Stimulated activated CD8-positive, alpha-beta memory T cell treated with anti-CD3 and anti-CD28 coated beads, Interleukin-12 subunit alpha, Interleukin-12 subunit beta, amount 100 ng/mL, for 24 hours (primary cell): ENCODE measurements around the gene FOXO6.
"Not testable (repeated sequence)": the region's sequence is repeated elsewhere in the genome, so short reads cannot be mapped to it uniquely, and the experiment has no call there.

ENCODE experiments used
- DNase-seq: peaks from one replicate; pipeline ENCODE4 v3.0.0-alpha.2; 2020; ENCODE audit errors: extremely low read depth

Gene FOXO6

DNA sequence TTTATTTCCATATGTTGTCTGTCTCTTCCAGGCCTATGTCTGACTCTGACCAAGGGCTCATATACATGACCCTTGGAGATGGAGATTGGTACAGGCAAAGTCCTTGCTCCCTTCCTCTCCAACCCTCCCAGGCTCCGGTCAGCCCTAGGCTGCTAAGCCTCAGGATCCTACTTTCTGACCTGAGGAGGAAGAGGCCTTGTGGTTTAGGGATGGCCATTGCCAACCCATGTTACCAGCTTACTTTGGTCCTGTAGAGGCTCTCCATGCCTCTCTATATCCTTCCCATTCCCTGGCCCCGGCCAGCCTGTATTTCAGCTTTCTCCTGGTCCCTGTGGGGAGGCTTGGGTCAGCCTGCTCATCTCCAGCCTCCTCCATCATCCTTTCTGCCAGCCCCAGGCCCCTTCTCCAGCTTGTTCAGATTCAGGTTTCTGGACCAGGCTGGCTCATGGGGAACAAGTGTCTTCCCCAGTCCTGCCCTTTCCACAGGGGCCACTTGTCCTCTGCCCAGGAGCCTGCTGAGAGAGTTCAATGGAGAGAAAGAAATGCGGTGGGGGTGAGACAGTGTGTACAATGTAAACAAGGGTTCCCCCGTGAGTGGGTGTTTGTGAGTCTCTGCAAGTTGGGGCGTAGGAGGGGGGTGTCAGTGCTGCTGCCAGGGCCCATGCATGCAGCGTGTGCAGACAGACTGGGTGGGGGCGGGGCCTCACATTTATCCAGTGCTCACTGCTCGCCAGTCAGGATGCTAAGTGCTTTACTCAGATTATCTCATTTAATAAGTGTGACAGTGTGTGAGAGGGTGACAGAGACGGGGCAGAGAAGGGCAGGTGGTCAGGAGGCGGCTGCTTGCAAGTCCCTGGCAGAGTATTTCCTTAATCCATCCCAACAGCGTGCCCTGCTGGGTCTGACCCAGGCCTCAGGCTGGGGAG lies 31.3 kb upstream of the FOXO6 start:
- DNase-seq = no peak

DNA sequence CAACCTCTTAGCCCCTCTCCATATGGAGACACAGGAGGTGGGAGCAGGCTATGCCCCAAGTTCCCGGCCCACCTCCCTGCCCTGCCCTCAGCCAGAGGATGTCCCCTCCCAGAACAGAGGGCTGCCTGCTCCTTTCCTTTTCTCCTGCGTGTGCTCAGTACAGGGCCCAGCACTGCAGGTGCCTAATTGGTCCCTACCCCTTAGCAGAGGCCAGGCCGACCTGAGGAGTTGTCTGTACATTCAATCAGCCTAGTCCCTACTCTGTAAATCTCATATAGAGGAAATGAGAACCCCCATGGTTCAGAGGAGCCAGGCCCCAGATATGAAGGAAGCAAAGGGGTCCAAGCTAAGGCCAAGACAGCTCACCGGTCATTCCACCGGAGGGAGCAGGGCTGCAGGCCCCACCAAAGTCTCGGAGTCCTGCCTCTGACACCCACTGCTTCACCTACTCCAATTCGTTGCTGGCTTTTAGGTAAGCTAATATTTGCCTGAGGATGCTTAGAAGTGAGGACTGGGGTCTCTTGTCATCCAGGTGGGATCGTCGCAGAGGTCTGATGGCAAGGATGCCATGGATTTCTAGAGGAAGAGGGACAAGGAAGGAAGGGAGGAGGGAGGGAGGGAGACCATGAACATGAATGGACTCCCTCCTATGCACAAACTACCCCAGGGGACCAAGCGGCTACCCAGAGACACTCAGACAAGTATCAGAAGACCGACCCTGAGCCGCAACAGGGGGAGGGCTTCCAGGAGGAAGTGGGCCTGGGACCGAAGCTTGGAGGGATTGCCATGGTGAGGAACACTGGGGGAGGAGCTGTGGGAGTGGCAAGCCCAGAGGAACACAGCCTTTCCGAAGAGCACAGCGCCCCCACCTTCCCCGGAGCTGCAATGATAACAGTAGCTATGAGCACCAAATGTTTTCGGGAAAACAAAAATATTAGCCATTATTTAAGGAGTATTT lies 30.4 kb upstream of the FOXO6 start:
- DNase-seq = no peak

DNA sequence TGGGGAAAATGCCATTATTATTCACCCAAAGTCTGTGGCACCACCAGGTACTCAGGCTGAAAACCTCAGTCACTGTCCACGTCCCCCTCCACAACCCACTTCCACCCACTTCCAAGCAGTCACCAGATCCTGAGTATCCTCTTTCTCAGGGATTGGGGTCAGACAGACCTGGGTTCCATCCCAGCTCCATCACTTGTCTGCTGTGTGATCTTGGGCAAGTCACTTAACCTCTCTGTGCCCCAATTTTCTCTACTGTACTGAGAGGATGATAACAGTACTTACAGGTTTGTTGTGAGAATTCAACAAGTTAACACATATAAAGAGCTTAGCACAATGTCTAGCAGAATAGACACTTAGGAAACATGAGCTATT lies 29.7 kb upstream of the FOXO6 start:
- no peak for DNase-seq

DNA sequence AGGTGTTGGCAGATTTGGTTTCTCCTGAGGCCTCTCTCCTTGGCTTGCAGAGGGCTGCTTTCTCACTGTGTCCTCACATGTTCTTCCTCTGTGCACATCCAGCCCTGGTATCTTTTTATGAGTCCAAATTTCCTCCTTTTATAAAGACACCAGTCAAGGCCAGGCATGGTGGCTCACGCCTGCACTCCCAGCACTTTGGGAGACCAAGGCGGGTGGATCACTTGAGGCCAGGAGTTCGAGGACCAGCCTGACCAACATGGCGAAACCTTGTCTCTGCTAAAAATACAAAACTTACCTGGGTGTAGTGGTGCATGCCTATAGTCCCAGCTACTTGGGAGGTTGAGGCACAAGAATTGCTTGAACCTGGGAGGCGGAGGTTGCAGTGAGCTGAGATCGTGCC lies 29.1 kb upstream of the FOXO6 start:
- not testable (repeated sequence) for DNase-seq

GRCh38 chr1:41333146-41333784 lies 28.0 kb upstream of the FOXO6 start:
- DNase-seq = peak; percentile 11

DNA sequence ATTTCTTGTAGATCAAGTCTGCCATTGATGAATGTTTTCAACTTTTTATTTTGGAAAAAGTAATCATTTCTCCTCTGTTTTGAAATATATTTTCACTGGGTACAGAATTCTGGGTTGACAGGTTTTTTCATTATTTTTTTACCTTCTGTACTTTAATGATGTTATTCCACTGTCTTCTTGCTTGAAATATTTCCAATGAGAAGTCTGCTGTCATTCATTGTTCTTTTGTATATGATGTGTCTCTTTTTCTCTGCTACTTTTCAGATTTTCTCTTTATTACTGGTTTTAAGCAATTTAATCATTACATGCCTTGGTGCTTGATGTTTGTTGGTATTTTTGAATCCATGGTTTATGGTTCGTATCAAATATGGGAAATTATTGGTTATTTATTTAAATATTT lies 22.4 kb upstream of the FOXO6 start:
- no peak for DNase-seq

- DNase-seq = no peak
Observed at GRCh38 chr1:41340655-41341364, 20.4 kb upstream of the FOXO6 start.

- DNase-seq = no peak
Observed at GRCh38 chr1:41341365-41341683, 19.9 kb upstream of the FOXO6 start.

- DNase-seq = no peak
Observed at GRCh38 chr1:41341772-41342562, 19.3 kb upstream of the FOXO6 start.

- no peak for DNase-seq
Observed at GRCh38 chr1:41342774-41343355, 18.4 kb upstream of the FOXO6 start.

- no peak for DNase-seq
Observed at GRCh38 chr1:41343790-41344699, 17.2 kb upstream of the FOXO6 start.

GRCh38 chr1:41344708-41345159 lies 16.5 kb upstream of the FOXO6 start:
- DNase-seq = no peak

DNA sequence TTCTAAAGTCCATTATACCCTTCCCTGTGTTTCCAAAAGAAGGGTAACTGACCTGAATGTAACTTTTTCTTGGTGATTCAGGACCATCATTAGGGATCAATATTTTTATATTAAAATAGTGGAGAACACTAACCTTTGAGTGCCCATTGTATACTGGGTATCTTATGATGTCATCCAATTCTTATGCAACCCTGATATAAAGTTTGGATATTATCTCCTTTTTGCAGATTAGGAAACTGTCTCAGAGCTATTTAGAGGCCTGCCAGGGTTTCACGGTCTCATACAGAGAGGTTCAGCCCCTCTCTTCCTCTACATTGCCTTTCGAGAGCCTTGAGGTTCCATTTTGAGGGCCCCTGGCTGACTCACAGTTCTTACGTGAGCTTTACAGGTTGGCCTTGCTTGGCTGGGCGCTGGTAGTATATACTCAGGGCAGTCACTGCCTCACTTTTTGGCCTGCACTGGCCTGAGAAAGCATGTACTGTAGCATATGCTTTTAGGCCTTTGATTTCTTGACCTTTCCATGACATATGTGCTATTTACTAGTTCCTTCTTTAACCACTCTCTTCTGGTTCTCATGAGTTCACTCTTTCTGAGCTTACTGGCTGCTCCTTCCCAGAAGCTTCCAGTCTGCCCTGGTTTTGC lies 15.7 kb upstream of the FOXO6 start:
- DNase-seq = no peak

DNA sequence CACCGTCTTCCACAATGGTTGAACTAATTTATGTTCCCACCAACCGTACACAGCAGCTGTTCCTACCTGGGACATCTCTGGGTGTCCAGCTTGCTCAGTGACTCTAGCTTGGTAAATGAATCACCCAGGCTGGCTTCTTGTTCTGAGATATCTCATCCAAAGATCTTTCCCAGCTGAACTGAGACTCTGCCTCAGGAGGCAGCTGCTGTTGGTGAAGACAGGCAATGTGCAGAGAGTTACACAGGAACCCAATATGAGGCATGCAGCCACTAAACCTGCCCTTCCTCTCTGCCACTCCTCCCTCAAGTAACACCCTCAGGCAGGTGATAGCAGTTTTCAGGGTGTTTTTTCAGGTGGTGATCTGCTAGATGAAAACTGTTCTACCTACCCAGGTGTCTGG lies 14.0 kb upstream of the FOXO6 start:
- DNase-seq = no peak

DNA sequence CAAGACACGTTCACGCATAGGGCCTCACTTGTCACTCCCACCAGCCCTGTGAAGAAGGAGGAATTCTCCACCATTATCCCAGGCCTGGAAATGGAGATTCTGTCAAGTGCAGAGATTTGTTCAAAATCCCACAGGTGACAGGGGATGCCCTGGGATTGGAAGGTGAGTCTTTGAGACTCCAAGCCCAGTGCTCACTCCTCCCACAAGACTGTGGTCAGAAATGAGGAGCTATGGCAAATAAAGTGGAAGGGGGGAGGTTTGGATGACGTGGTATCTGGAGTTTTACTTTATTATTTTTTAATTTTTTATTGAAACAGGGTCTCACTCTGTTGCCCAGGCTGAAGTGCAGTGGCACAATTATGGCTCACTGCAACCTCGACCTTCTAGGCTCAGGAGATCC lies 12.8 kb upstream of the FOXO6 start:
- DNase-seq = no peak

- no peak for DNase-seq
Observed at GRCh38 chr1:41349361-41350054, 11.7 kb upstream of the FOXO6 start.

DNA sequence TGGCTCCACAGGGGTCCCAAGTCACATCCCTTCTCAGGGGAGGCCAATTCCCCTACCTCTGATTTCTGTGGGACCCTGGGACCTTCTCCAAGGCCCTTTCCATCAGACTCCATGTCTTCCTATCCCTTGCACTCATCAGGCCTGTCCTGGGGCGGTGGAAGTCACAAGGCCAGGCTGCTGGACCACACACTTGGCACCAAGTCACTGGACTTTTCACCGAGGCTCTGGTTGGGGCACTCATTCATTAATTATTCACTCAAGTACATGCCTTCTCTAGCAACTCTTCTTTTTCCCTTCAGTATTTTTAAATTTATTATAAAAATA lies 11.2 kb upstream of the FOXO6 start:
- no peak for DNase-seq
